HG02981 (cell line): ENCODE data around the gene CKB.

ENCODE experiments used
- ATAC-seq: cut with Tn5 transposase; IDR thresholded peaks from one replicate; pipeline ENCODE4 v1.9.1; 2021; ENCODE audit warnings: mild to moderate bottlenecking, moderate library complexity; ENCODE audit not compliant: unreplicated experiment

Gene CKB

GRCh38 chr14:103539056-103539825 is 16.6 kb upstream of the CKB start:
- no peak for ATAC-seq

GRCh38 chr14:103538291-103539055 is 15.8 kb upstream of the CKB start:
- no peak for ATAC-seq

- no peak for ATAC-seq
These were observed 14.8 kb upstream of the CKB start for GRCh38 chr14:103537175-103537990.

GRCh38 chr14:103536693-103537092 is 14.1 kb upstream of the CKB start:
- ATAC-seq, result no peak

- ATAC-seq, result no peak
These were observed 13.4 kb upstream of the CKB start for GRCh38 chr14:103535891-103536565.

- ATAC-seq, result no peak
These were observed 12.7 kb upstream of the CKB start for GRCh38 chr14:103535081-103535890.

GRCh38 chr14:103534576-103535061 is 12.0 kb upstream of the CKB start:
- no peak for ATAC-seq

- ATAC-seq, result no peak
These were observed 11.5 kb upstream of the CKB start for GRCh38 chr14:103533999-103534575.

GRCh38 chr14:103533137-103533998 is 10.7 kb upstream of the CKB start:
- ATAC-seq, result no peak

- ATAC-seq, result no peak
These were observed 9.8 kb upstream of the CKB start for GRCh38 chr14:103532216-103533136.

GRCh38 chr14:103531421-103532215 is 9.0 kb upstream of the CKB start:
- no peak for ATAC-seq

- ATAC-seq, result no peak
These were observed 8.2 kb upstream of the CKB start for GRCh38 chr14:103530831-103531230.

- no peak for ATAC-seq
These were observed 7.8 kb upstream of the CKB start for GRCh38 chr14:103530390-103530789.

- no peak for ATAC-seq
These were observed 7.0 kb upstream of the CKB start for GRCh38 chr14:103529383-103530365.

GRCh38 chr14:103528587-103529382 is 6.2 kb upstream of the CKB start, which contains the start of gene TRMT61A:
TRMT61A (plus strand) TSS chr14:103529196; CDS start chr14:103529979, 783 bp downstream.
- no peak for ATAC-seq
